HG03060 (cell line): ENCODE data around the gene ADAM10.
A peak's percentile ranks its signal among the peaks of the same experiment; 100 is the strongest.

Source experiments
- ATAC-seq: cut with Tn5 transposase; IDR thresholded peaks from one replicate; pipeline ENCODE4 v1.9.1; 2021; ENCODE audit warnings: low read depth, moderate number of reproducible peaks; ENCODE audit not compliant: unreplicated experiment

The ADAM10 gene

DNA sequence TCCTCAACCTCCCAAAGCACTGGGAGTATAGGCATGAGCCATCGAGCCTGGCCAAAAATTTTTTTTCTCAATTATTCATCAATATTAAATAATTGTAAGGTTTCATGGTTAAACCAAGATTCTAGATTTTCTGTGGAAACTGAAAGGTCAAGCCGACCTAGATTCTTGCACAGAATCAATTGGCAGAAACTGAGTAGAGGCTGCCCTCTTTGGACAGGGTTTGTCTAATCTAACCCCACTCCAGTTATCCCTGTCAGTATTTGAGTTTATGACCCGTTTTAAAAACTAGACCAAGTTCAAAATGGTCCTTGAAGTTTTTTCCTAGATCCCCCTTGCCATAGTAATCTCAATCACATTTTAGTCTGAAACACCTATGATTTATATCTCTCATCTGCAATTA is 8.6 kb upstream of the ADAM10 start:
- ATAC-seq, result no peak

DNA sequence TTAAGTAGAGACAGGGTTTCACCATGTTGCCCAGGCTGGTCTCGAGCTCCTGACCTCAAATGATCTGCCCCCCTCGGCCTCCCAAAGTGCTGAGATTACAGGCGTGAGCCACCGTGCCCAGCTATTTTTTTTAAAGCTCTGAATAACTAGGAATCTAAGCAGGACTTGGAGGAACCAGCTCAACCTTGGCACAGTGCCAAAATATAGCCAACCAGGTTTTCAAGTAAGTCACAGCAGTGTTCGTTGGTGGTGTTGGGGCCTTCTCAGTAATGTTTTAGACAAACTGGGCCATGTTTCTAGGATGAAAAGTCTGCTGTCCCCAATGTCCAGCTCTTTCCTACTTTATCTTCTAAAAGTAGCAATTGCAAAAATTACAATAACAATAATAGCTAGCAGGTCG is 6.4 kb upstream of the ADAM10 start:
- no peak for ATAC-seq

DNA sequence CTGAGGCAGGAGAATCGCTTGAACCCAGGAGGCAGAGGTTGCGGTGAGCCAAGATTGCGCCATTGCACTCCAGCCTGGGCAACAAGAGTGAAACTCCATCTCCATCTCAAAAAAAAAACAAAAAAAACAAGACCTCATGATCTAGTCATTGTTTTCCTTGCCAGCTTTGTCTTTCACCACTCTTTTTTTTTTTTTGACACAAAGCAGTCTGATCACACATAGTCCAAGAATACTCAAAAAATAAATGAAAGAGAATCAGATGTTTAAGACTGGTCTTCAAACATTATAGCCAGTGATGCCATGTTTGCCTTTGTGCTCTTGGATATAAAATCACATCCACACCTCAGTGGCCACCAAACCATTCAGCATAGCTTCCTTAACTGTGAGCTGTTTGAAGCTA is 5.8 kb upstream of the ADAM10 start:
- no peak for ATAC-seq

- no peak for ATAC-seq
These were observed 3.2 kb upstream of the ADAM10 start for GRCh38 chr15:58752716-58753115.

DNA sequence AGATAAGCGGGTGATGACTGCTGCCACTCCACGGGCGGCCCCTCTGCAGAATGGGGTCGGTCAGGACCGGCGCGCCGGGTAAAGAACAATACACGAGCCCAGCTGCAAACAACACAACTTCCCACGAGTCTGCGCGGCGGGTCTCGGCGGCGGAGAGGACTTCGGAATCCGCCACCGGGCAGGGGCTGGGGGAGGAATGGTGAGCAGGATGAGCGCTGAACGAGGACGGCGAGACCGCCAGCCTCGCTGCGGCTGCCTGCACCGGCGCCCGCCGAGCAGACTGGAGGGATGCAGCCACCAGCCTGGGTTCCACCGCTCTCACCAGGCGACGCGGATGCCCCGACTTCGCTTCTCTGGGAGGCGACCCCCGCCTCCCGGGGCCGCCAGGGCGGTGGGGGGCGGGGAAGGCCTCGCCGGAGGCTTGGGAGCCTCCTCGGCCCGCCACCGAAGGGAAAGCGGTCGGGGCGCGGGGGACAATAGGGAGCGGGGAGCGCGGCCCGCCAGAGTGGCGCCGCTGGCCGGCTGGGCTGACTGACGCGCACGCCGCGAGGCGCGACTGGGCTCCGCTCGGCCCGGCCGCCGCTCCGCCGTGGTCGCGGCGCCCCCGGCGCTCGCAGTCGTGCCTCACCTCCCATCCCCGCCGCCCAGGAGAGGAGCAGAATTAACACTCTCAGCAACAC is 515 bp downstream of the ADAM10 start:
- ATAC-seq, result peak; percentile 3

GRCh38 chr15:58748040-58748851 is 1.3 kb downstream of the ADAM10 start:
- no peak for ATAC-seq

DNA sequence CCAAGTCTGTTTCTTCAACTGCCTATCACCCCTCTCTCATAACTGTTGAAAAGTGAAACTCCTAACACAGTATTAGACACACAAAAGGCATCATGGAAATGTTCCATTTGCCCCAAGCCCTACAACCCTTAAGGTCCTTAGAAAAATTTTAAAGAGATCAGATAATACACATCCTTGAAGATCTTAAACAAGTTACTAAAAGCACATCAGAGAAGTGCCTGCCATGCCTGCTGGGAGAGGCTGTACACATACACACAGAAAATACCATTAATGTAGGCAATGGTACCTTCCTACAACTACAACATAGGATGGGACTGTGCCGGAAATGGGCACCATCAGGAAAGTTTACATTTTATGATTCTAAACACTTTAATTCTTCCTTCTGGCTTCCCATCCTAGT is 3.3 kb downstream of the ADAM10 start:
- no peak for ATAC-seq

GRCh38 chr15:58742819-58743502 is 6.5 kb downstream of the ADAM10 start:
- no peak for ATAC-seq

DNA sequence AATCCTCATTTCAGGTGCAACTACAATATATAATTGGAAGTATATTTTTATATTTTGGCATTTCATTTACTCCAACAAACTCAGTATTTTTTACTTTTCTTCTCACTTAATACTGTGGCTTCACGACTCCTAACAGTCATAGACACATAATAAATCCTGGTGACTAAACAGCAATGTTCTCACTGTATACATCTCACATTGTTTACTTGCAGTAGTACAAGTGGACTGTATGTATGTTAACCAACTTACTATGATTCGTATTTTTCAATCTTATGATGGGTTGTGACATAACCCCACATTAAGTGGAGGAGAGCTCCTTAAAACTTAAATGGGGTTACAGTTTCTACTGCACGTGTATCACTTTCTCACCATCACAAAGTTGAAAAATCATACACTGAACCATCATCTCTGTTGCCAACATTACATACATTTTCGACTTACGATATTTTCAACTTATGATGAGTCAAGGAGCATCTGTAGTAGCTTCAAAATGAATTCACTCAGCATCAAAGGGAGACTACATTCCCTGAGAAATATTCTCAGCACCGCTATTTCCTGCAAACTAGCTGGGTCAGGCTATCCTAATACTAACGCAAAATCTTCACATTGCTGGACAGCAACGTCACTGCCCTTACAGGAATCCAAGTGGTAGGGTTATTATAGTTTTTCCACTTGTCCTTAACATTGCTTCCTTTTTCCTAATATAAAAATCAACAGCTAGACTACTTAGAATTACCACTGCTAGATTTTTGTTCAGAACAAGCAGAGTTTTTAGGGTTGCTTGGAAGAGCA is 7.3 kb downstream of the ADAM10 start:
- ATAC-seq, result no peak

- no peak for ATAC-seq
These were observed 8.5 kb downstream of the ADAM10 start for GRCh38 chr15:58741032-58741431.

DNA sequence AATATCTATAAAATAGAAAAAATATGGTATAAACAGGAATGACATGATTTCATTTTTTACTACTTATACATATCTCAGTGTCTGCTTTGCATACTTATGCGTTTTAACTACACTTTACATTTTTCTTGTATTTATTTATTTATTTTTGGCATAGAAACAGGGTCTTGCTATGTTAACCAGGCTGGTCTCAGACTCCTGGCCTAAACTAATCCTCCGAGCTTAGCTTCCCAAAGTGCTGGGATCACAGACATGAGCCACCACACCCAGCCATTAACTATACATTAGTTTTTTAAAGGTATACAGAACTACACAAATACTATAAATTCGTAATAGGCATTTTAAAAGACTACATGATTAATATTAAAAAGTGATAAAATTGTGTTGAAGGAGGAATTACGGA is 9.1 kb downstream of the ADAM10 start:
- no peak for ATAC-seq

DNA sequence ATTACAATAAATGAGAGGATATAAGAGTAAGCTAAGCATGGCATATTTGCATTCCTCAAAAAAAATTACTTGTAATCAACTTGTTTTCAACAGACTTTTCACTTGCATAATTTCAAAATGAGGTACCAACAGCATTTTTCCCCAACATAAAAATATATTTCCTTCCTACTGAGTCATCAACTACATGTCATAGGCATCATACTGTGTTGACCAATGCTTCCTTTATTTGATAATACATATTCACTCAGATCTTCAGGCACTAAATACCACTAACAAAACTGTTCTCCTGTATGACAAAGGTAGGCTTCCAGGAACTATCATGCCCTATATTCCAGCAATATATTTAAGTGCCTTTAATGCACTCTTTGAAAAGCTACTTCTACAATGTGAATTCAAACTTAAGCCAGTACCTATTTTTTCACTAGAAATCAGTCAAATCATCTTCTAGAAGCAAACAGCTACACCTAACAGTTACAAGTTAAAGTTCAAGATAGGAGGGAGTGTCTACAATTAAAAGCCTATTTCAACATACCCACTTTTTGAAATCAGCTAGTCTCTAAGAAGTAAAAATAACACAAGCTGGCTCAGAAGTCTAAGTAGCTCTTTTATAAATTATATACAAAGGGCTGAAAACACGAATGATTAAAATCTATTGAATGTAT is 11.3 kb downstream of the ADAM10 start:
- ATAC-seq, result no peak

DNA sequence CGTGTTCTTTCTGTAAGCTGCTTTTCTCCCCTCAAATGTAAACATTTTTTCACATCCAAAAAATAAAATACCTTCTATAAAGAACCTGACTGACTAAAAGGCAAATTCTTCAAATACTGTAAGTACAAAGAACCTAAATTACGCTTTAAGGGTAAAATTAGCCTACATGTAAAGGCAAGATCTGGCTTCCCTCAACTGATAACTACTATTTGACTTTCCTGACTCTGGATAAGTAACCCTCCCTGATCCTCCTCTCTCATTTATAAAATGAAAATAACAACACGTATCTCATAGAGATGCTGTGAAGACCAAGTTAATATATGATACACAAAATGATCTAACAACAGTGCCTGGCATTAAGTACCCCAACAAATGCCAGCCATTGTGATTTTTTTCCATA is 12.2 kb downstream of the ADAM10 start:
- no peak for ATAC-seq

DNA sequence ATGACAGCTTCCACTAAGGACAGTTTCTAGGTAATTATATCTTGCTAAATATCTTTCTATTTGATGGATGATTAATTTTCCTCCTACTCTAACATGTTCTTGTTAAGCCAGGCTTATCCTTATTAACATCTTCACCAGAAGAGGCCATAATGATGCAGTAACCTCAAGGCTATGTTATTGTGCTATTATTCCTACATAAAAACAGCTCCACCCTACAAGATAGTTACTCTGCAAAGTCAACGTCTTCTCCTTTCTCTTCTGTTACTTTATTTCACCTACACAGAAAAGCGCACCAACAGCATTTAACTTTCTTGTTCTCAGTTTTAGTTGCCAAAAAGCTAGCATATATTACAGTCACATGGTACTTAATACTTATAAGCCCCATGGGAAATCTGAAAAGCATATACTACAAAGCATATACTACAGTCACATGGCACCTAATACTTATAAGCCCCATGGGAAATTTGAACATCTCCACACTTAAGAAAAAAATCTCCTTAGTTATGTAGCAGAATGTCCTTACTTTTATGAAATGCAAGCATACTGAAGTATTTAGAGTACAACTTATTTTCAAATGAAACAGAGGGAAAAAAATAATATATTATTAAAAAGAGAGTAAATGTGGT is 13.4 kb downstream of the ADAM10 start:
- no peak for ATAC-seq

- no peak for ATAC-seq
These were observed 14.6 kb downstream of the ADAM10 start for GRCh38 chr15:58734859-58735258.

DNA sequence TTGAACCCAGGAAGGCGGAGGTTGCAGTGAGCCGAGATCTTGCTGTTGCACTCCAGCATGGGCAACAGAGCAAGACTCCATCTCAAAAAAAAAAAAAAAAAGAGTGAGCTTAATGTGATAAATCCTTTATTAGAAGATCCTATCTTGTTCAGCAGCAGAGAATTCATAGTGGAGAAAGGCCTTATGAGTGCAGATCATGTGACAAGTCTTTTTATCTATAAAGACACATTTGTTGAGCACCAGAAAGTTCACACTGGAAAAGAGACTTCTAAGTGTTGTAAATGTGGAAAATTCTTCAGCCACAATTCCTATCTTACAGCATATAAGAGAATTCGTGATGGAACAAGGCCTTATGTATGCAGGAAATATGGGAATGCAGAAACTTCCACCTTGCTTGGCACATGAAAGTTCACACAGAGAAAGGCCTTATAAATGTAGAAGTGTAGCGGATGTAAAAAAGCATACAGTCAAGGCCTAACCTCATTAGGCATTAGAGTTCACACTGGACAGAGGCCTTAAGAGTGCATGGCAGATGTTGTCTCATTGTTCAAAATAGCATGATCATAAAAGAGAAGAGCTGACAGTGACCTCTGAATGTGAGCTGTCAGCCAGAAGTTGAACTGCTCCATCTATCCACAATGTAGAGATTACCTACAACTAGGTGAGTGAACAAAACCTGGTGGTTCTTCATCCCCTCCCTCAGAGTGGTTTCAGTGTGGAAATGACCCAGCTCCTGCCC is 16.7 kb downstream of the ADAM10 start:
- no peak for ATAC-seq

DNA sequence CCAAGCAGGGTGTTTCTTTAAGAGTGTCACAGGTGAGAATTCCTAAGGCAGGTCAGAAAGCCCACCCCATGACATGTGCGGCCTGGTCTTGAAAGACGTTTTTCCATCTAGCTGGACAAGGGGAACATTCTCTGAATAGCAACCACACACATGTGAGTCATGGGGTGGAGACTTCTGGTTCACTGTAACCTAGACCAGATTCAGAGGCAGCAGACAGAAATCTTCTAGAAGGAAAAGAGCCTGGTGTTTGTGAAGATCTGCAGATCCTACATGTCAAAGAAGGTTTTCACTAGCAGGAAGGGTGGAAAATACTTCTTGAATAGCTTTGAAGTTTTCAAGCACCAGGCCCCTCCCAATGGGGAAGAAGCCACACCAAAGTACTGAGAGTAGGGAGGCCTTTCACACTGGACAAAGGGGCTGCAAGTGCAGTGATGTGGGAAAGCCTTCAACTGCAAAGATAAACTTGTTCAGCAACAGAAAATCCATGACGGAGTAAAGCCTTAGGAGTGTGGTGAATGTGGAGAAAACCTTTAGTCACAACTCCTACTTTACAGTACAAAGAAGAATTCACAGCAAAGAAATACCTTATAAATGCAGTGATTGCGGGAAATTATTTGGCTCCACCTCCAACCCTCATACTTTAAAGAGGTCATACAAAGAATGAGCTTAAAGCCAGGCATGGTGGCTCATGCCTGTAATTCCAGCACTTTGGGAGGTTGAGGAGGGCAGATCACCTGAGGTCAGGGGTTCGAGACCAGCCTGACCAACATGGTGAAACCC is 17.6 kb downstream of the ADAM10 start:
- ATAC-seq, result no peak

DNA sequence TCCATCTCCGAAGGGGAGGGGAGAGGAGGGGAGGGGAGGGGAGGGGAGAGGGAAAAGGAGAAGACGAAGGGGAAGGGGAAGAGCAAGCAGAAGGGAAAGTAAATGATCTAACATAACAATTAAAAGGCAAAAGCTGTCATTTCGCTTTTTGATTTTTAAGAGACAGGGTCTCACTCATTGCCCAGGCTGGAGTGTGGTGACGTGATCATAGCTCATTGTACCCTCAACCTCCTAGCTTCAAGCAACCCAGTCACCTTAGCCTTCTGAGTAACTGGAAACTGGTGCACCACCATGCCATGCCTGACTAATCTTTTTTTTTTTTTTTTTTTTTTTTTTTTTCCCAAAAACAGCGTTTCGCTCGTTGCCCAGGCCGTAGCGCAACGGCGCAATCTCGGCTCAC is 22.6 kb downstream of the ADAM10 start:
- no peak for ATAC-seq
